IMR-90 (cell line): ENCODE results near the gene PTK6. TPM values are rescaled to one million over a fixed set of nuclear protein-coding genes. Genes with fewer than 3 reads are reported as not detected.

Experiments
- ATAC-seq: fragments of 200-7000 bp; cut with Tn5 transposase; 2 replicates; pipeline ENCODE4 v1.9.1; 2020; ENCODE audit warnings: low read depth, mild to moderate bottlenecking, moderate library complexity
- BruUV-seq: library from RNA; stranded (reverse); fragments of 400-500 nt; replicated peaks from 2 replicates; lab custom pipeline; 2021; lab: Mats Ljungman, UMichigan
- CTCF ChIA-PET: fragments of 300-600 bp; formaldehyde crosslinking; extraction: SDS; loops from one replicate; lab custom pipeline; 2021; ENCODE audit warnings: antibody characterized with exemption; lab: Yijun Ruan, JAX
- POLR2A ChIA-PET: fragments of 300-600 bp; sonication (Branson Sonifier 250); formaldehyde crosslinking; loops from one replicate; lab custom pipeline; 2022; ENCODE audit warnings: antibody characterized with exemption; ENCODE audit not compliant: unreplicated experiment; lab: Charles Lee
- DNase-seq: peaks from one replicate; pipeline ENCODE4 v3.0.0; 2013
- H2AFZ ChIP-seq: replicated peaks from 2 replicates; pipeline ENCODE3; 2013; ENCODE audit warnings: low read length, mild to moderate bottlenecking; ENCODE audit not compliant: poor library complexity
- H2AK5ac ChIP-seq: 2 replicates; pipeline ENCODE4 v1.6.1; 2013; ENCODE audit warnings: low read depth, low read length, inconsistent platforms
- H2AK9ac ChIP-seq: replicated peaks from 2 replicates; pipeline ENCODE3; 2013; ENCODE audit warnings: mild to moderate bottlenecking, low read depth, low read length, moderate library complexity; ENCODE audit not compliant: poor library complexity
- H2BK120ac ChIP-seq: 2 replicates; pipeline ENCODE4 v1.6.1; 2013; ENCODE audit warnings: low read depth, low read length, inconsistent platforms
- H2BK15ac ChIP-seq: 3 replicates; pipeline ENCODE4 v1.6.1; 2013; ENCODE audit warnings: low read depth, low read length, inconsistent platforms
- H2BK20ac ChIP-seq: 2 replicates; pipeline ENCODE4 v1.6.1; 2013; ENCODE audit warnings: low read depth, mild to moderate bottlenecking, inconsistent platforms, low read length, moderate library complexity
- H2BK5ac ChIP-seq: 2 replicates; pipeline ENCODE4 v1.6.1; 2013; ENCODE audit warnings: mild to moderate bottlenecking, low read depth, low read length, inconsistent platforms; ENCODE audit not compliant: poor library complexity, severe bottlenecking
- H3K14ac ChIP-seq: replicated peaks from 2 replicates; pipeline ENCODE4 v1.6.1; 2013; ENCODE audit warnings: low read depth, low read length, inconsistent platforms
- H3K18ac ChIP-seq: 2 replicates; pipeline ENCODE4 v1.6.1; 2013; ENCODE audit warnings: low read depth, low read length, control low read depth
- H3K23ac ChIP-seq: 2 replicates; pipeline ENCODE4 v1.6.1; 2013; ENCODE audit warnings: low read depth, low read length, inconsistent platforms
- H3K27ac ChIP-seq: 2 replicates; pipeline ENCODE4 v1.5.1; 2013; ENCODE audit warnings: mild to moderate bottlenecking, control low read depth, low read length; ENCODE audit not compliant: insufficient read depth
- H3K27me3 ChIP-seq: 2 replicates; pipeline ENCODE4 v1.6.1; 2013; ENCODE audit warnings: low read length; ENCODE audit not compliant: control insufficient read depth, insufficient read depth
- H3K36me3 ChIP-seq: 2 replicates; pipeline ENCODE4 v1.6.1; 2013; ENCODE audit warnings: low read length, mixed read lengths; ENCODE audit not compliant: control insufficient read depth, insufficient read depth
- H3K4ac ChIP-seq: 2 replicates; pipeline ENCODE4 v1.6.1; 2013; ENCODE audit warnings: low read depth, low read length, inconsistent platforms
- H3K4me1 ChIP-seq: 2 replicates; pipeline ENCODE4 v1.6.1; 2013; ENCODE audit warnings: low read length, mixed read lengths; ENCODE audit not compliant: control insufficient read depth, insufficient read depth
- H3K4me2 ChIP-seq: 2 replicates; pipeline ENCODE4 v1.6.1; 2013; ENCODE audit warnings: low read depth, mild to moderate bottlenecking, control low read depth, low read length, moderate library complexity
- H3K4me3 ChIP-seq: 2 replicates; pipeline ENCODE4 v1.5.1; 2013; ENCODE audit warnings: low read depth, mild to moderate bottlenecking, control low read depth, low read length, moderate library complexity; ENCODE audit not compliant: insufficient read depth
- H3K56ac ChIP-seq: 2 replicates; pipeline ENCODE4 v1.6.1; 2013; ENCODE audit warnings: low read length, inconsistent platforms; ENCODE audit not compliant: insufficient read depth; ENCODE audit errors: extremely low read depth
- H3K79me1 ChIP-seq, 2 experiments: 2 replicates each; pipeline ENCODE4 v1.6.1; 2013; ENCODE audit warnings: low read length in 2 of 2, inconsistent platforms in 1 of 2, low read depth in 1 of 2
- H3K9ac ChIP-seq: 2 replicates; pipeline ENCODE4 v1.6.1; 2013; ENCODE audit warnings: low read depth, low read length, control low read depth
- H3K9me1 ChIP-seq: 2 replicates; pipeline ENCODE4 v1.6.1; 2013; ENCODE audit warnings: low read length, inconsistent platforms; ENCODE audit not compliant: insufficient read depth
- H3K9me3 ChIP-seq: 2 replicates; pipeline ENCODE4 v1.6.1; 2013; ENCODE audit warnings: low read length; ENCODE audit not compliant: control insufficient read depth, insufficient read depth
- H4K20me1 ChIP-seq: 2 replicates; pipeline ENCODE4 v1.6.1; 2013; ENCODE audit warnings: low read length, inconsistent platforms; ENCODE audit not compliant: insufficient read depth
- H4K5ac ChIP-seq: 2 replicates; pipeline ENCODE4 v1.6.1; 2013; ENCODE audit warnings: mild to moderate bottlenecking, low read depth, low read length, control low read depth
- H4K8ac ChIP-seq, 2 experiments: 2 replicates each; pipeline ENCODE4 v1.6.1; 2013; ENCODE audit warnings: low read depth in 2 of 2, low read length in 2 of 2, control low read depth in 1 of 2, inconsistent platforms in 1 of 2
- H4K91ac ChIP-seq: 2 replicates; pipeline ENCODE4 v1.6.1; 2013; ENCODE audit warnings: low read depth, low read length, inconsistent platforms; ENCODE audit not compliant: insufficient read depth
- BHLHE40 ChIP-seq: fragments of 150-350 bp; IDR thresholded peaks from 2 replicates; pipeline ENCODE4 v1.6.1; 2016; ENCODE audit warnings: mild to moderate bottlenecking, low read depth, low read length
- CEBPB ChIP-seq: IDR thresholded peaks from 2 replicates; pipeline ENCODE4 v1.6.1; 2012; ENCODE audit warnings: low read depth, low read length, improper control_type of control experiment
- CHD1 ChIP-seq: IDR thresholded peaks from 2 replicates; pipeline ENCODE4 v1.6.1; 2012; ENCODE audit warnings: low read depth, low read length, improper control_type of control experiment
- CTCF ChIP-seq: conservative IDR thresholded peaks from 2 replicates; pipeline ENCODE4 v1.5.1; 2012; ENCODE audit warnings: mild to moderate bottlenecking, low read depth, low read length, improper control_type of control experiment
- ELK1 ChIP-seq: fragments of 150-350 bp; IDR thresholded peaks from 2 replicates; pipeline ENCODE4 v1.6.1; 2016; ENCODE audit warnings: low read depth, mild to moderate bottlenecking, low read length, moderate library complexity, borderline replicate concordance
- FOS ChIP-seq: fragments of 150-350 bp; IDR thresholded peaks from 2 replicates; pipeline ENCODE4 v1.6.1; 2016; ENCODE audit warnings: low read depth, low read length
- MAFK ChIP-seq: IDR thresholded peaks from 2 replicates; pipeline ENCODE4 v1.6.1; 2012; ENCODE audit warnings: low read depth, low read length, improper control_type of control experiment
- MAZ ChIP-seq: IDR thresholded peaks from 2 replicates; pipeline ENCODE4 v1.6.1; 2012; ENCODE audit warnings: low read depth, mild to moderate bottlenecking, low read length, improper control_type of control experiment, moderate library complexity, borderline replicate concordance
- MXI1 ChIP-seq: IDR thresholded peaks from 2 replicates; pipeline ENCODE4 v1.6.1; 2012; ENCODE audit warnings: low read depth, mild to moderate bottlenecking, low read length, moderate library complexity, borderline replicate concordance
- NFE2L2 ChIP-seq: fragments of 150-350 bp; IDR thresholded peaks from 2 replicates; pipeline ENCODE4 v1.6.1; 2016; ENCODE audit warnings: low read depth, mild to moderate bottlenecking, low read length
- POLR2A ChIP-seq: IDR thresholded peaks from 2 replicates; pipeline ENCODE4 v1.6.1; 2012; ENCODE audit warnings: mild to moderate bottlenecking, low read depth, low read length
- RAD21 ChIP-seq: IDR thresholded peaks from 2 replicates; pipeline ENCODE4 v1.6.1; 2012; ENCODE audit warnings: low read length, improper control_type of control experiment
- RCOR1 ChIP-seq: IDR thresholded peaks from 2 replicates; pipeline ENCODE4 v1.6.1; 2012; ENCODE audit warnings: mild to moderate bottlenecking, low read length, improper control_type of control experiment; ENCODE audit not compliant: insufficient replicate concordance
- RFX5 ChIP-seq: IDR thresholded peaks from 2 replicates; pipeline ENCODE4 v1.8.0; 2012; ENCODE audit warnings: low read depth, mild to moderate bottlenecking, low read length, moderate library complexity
- SMC3 ChIP-seq: fragments of 150-350 bp; IDR thresholded peaks from 2 replicates; pipeline ENCODE4 v1.6.1; 2016; ENCODE audit warnings: low read depth, mild to moderate bottlenecking, antibody characterized with exemption, low read length, moderate library complexity
- WGBS, 2 experiments: methylation state at CpG; one replicate each; pipeline versions ENCODE4 v1.1.5 to v1.1.7; 2013; ENCODE audit warnings: missing lambda C conversion rate in 2 of 2; ENCODE audit not compliant: insufficient read length in 1 of 2; ENCODE audit errors: extremely low coverage in 2 of 2; 5-methylcytosine and 5-hydroxymethylcytosine counted together
- dilution Hi-C: fragments of 300-500 bp; cut with HindIII; formaldehyde crosslinking; loops from one replicate; pipeline ENCODE4 v1.14.3; 2018; ENCODE audit warnings: low sequenced_read_pairs; ENCODE audit not compliant: unreplicated experiment
- in situ Hi-C: fragments of 300-500 bp; cut with MboI; formaldehyde crosslinking; loops from 3 replicates; pipeline ENCODE4 v1.14.3; 2019; ENCODE audit warnings: low sequenced_read_pairs, inconsistent platforms, mixed read lengths
- intact Hi-C: fragments of 100-400 bp; cut with micrococcal nuclease; formaldehyde crosslinking; loops from 2 replicates; pipeline ENCODE4 v1.10.0; 2022
- polyA plus RNA-seq, 3 experiments: library from polyadenylated mRNA; depleted of rRNA; stranded (reverse); fragments of >200 nt; gene quantifications; 2 replicates each; pipeline ENCODE4 v1.2.3, GENCODE V29; 2012; ENCODE audit warnings: low replicate concordance in 1 of 3
- total RNA-seq: library from RNA; depleted of rRNA; stranded (reverse); fragments of >200 nt; gene quantifications from 2 replicates; pipeline ENCODE4 v1.2.3, GENCODE V29; 2012
- TF ChIP-seq, protein P1 (sequence below): fragments of 150-350 bp; IDR thresholded peaks from 2 replicates; pipeline ENCODE4 v1.6.1; 2017; ENCODE audit warnings: mild to moderate bottlenecking, antibody characterized with exemption, low read length, low read depth

The PTK6 gene
- total and polyA plus RNA-seq, 2 of the 4 experiments (the other 2 are of a cell fraction) = not detected

- DNase-seq (no peak), ATAC-seq (no peak)
- in situ Hi-C loops (no loop called here), intact Hi-C loops (no loop called here), dilution Hi-C loops (no loop called here)
- H3K27ac ChIP-seq = no peak overlapping the region
- CTCF ChIA-PET = no interaction called here
- no peaks in the 10 kb centered on the region for H3K9me3 ChIP-seq
- H3K56ac ChIP-seq = no peak overlapping the region
- peaks cover 4% of the 10 kb centered on the region; the same call in 1 of the 2 replicates for H4K20me1 ChIP-seq
- H3K4ac ChIP-seq = no peak overlapping the region
- no peak overlapping the region for H2BK120ac ChIP-seq
- TF ChIP-seq, protein P1, sequence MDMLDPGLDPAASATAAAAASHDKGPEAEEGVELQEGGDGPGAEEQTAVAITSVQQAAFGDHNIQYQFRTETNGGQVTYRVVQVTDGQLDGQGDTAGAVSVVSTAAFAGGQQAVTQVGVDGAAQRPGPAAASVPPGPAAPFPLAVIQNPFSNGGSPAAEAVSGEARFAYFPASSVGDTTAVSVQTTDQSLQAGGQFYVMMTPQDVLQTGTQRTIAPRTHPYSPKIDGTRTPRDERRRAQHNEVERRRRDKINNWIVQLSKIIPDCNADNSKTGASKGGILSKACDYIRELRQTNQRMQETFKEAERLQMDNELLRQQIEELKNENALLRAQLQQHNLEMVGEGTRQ = no peak
- TF ChIP-seq SMC3 (no peak), FOS (no peak), RFX5 (no peak), POLR2A (no peak), MAFK (no peak), CEBPB (no peak), BHLHE40 (no peak), ELK1 (no peak), RCOR1 (no peak), RAD21 (no peak), CTCF (no peak), MXI1 (no peak), MAZ (no peak), NFE2L2 (no peak), CHD1 (no peak)
- no TSS peak for BruUV-seq
- H3K27me3 ChIP-seq = peaks cover 18% of the 10 kb centered on the region
- H2AK9ac ChIP-seq = no peak overlapping the region
- no peak overlapping the region for H2BK5ac ChIP-seq
- no peak overlapping the region for H3K14ac ChIP-seq
- no peak overlapping the region for H3K9ac ChIP-seq
- POLR2A ChIA-PET = no interaction called here
- no peaks in the 10 kb centered on the region for H3K9me1 ChIP-seq
- H3K18ac ChIP-seq = no peak overlapping the region
- H3K23ac ChIP-seq = no peak overlapping the region
- no peaks in the 10 kb centered on the region for H3K36me3 ChIP-seq
- no peak overlapping the region for H2BK20ac ChIP-seq
- no peak overlapping the region for H4K91ac ChIP-seq
- no peak overlapping the region for H4K5ac ChIP-seq
- no peak overlapping the region for H2AFZ ChIP-seq
- H4K8ac ChIP-seq = no peak overlapping the region
- H3K4me1 ChIP-seq = no peaks in the 10 kb centered on the region
- no peaks in the 10 kb centered on the region for H3K79me1 ChIP-seq
- WGBS, 2 experiments = 50 to 100% methylated on average over 1 to 4 of the region's 4 CpGs
- no peak overlapping the region for H3K4me3 ChIP-seq
- H2BK15ac ChIP-seq = no peak overlapping the region
- no peak overlapping the region for H2AK5ac ChIP-seq
- H3K4me2 ChIP-seq = no peak overlapping the region
Observed at GRCh38 chr20:63491635-63492230, 45.4 kb downstream of the PTK6 start.
